Measurements from ENCODE around the gene PRRC2C.

DNA sequence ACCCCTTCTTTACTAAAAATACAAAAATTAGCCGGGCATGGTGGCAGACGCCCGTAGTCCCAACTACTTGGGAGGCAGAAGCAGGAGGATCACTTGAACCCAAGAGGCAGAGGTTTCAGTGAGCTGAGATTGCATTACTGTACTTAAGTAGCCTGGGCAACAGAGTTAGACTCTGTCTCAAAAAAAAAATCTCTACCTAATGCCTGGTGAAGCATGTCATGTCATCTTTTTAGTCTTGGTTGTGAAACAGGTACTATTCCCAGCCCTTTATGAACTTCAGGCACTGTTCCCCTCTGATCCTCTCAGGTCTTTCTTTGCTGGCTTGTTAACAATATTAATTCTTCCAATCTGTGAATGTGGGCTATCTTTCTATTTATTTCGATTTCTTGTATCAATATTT lies 22.1 kb downstream of the PRRC2C start:
- TF ChIP-seq POLR2A (IDR thresholded peaks at IDR 0.05) = no peak
- TF ChIP-seq, protein P1, sequence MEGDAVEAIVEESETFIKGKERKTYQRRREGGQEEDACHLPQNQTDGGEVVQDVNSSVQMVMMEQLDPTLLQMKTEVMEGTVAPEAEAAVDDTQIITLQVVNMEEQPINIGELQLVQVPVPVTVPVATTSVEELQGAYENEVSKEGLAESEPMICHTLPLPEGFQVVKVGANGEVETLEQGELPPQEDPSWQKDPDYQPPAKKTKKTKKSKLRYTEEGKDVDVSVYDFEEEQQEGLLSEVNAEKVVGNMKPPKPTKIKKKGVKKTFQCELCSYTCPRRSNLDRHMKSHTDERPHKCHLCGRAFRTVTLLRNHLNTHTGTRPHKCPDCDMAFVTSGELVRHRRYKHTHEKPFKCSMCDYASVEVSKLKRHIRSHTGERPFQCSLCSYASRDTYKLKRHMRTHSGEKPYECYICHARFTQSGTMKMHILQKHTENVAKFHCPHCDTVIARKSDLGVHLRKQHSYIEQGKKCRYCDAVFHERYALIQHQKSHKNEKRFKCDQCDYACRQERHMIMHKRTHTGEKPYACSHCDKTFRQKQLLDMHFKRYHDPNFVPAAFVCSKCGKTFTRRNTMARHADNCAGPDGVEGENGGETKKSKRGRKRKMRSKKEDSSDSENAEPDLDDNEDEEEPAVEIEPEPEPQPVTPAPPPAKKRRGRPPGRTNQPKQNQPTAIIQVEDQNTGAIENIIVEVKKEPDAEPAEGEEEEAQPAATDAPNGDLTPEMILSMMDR (IDR thresholded peaks at IDR 0.05 in 8 of 11, conservative IDR thresholded peaks at IDR 0.05 in 3 of 11) = no peak
- TF ChIP-seq POLR2AphosphoS5 (IDR thresholded peaks at IDR 0.05) = no peak
